Stimulated activated CD8-positive, alpha-beta memory T cell treated with anti-CD3 and anti-CD28 coated beads, Interleukin-4, amount 100 ng/mL, for 4 hours (primary cell): ENCODE data around the gene EPHA6.

Source experiments
- DNase-seq, 2 donors: peaks; one replicate each; pipeline ENCODE4 v3.0.0-alpha.2; 2020; ENCODE audit warnings: low read depth in 2 of 2, low spot score in 1 of 2

EPHA6 gene

GRCh38 chr3:96813820-96814650 lies at the start of gene EPHA6:
Gene EPHA6 (plus strand): TSS chr3:96814594.
- DNase-seq, result no peak

DNA sequence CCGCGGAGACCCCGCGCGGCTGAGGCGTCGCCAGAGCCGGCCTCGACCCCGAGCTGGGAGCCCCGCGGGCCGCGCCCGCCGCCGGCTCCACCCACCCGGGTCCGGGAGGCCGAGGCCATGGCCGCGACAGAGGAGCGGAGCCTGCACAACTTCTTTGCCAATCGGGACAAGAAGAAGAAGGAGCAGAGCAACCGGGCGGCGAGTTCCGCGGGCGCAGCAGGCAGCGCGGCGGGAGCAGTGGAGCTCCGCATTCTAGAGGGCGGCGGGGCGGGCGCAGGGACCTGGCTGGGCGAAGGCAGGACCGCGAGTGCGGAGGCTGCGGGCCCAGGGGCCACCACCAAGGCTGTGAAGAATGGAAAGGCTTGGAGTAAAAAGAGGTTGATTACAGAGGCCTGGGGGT lies 37.6 kb upstream of the EPHA6 start:
- DNase-seq, result no peak

DNA sequence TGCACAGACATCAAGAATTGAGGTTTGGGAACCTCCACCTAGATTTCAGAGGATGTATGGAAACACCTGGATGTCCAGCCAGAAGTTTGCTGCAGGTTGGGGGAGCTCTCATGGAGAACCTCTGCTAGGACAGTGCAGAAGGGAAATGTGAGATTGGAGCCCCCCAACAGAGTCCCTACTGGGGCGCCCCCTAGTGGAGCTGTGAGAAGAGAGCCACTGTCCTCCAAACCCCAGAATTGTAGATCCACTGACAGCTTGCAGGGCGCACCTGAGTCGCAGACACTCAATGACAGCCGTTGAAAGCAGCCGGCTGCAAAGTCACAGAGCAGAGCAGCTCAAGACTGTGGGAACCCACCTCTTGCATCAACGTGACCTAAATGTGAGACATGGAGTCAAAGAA lies 34.6 kb upstream of the EPHA6 start:
- DNase-seq, result no peak

- DNase-seq, result no peak
Observed at GRCh38 chr3:96796101-96796500, 18.3 kb upstream of the EPHA6 start.

DNA sequence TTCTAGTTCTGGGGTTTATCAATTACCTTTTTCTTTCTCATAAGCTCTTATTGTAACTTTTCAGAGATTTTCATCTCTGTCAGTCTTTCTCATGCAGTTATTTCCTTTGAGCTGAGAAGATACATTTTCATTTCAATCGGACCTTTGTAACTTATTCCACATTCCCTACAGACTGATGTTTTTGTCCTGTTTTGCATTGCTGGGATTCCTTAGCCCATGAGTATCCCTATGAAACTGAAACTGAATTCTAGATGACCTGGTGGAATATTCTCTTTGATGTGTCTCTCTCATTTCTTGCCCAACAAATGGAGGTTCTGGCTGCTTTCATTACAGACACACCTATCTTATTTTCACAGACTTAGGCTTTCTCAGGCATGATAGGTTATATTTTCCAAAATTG lies 10.5 kb upstream of the EPHA6 start:
- DNase-seq, result no peak

- no peak for DNase-seq
Observed at GRCh38 chr3:96806341-96806740, 8.1 kb upstream of the EPHA6 start.

DNA sequence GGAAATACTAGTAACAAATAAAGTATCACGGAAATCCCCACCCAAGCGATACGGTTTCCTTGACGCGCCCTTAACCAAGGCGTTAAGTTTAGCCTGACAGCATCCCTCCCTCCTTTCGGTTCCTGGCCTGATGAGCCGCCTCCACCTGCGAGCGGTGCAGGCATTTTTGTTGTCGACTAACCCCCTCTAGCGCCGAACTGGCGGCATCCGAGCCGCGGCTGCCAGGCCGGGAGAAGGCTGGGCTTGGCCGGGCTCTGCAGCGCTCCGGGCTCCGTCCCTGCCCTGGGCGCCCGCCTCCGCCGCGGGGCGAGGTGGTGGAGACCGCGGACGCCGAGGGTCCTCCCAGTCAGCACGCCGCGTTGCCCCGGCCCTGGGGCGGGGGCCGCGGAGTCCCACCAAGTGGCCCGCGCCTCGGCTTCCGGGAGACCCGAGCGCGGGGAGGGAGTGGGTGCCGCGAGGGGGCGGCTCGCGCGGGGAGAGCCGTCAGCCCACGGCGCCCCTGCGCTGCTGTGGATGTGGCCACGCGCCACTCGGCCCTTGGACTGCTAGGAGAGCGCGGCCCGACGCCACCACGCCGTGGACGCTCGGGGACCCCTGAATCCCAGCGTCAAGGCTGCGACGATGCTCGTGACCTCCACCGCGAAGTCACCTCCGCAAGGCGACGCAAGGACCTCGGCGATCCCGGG lies 1.1 kb upstream of the EPHA6 start:
- no peak for DNase-seq

DNA sequence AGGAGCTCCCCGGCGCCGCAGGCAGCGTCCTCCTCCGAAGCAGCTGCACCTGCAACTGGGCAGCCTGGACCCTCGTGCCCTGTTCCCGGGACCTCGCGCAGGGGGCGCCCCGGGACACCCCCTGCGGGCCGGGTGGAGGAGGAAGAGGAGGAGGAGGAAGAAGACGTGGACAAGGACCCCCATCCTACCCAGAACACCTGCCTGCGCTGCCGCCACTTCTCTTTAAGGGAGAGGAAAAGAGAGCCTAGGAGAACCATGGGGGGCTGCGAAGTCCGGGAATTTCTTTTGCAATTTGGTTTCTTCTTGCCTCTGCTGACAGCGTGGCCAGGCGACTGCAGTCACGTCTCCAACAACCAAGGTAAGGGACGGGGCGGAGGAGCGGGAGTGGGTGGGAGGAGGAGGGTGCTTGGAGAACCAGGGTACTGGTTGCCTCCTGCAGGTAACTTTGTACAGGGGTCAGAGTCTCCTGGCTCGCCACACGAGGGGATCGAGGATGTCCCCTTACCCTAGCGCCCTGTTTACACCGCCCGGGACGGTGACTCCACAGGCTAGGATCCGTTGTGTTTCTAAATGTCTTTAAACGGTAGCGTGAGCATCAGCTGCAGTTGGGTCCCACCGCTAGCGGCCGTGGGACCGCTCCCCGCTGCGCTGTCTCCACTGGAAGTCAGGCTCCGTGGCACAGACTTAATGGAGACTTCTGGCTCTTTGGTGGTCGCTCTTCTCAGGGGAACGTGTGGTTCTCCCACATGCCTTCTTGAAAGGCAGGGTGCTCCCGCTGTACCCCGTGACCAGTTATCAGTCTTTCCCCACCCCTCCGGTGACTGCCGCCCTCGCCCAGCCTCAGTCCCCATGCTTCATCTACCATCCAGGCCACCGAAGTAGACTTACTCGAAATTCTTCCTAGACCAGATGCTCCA lies 515 bp downstream of the EPHA6 start:
- no peak for DNase-seq

- no peak for DNase-seq
Observed at GRCh38 chr3:96831175-96831574, 16.8 kb downstream of the EPHA6 start.

DNA sequence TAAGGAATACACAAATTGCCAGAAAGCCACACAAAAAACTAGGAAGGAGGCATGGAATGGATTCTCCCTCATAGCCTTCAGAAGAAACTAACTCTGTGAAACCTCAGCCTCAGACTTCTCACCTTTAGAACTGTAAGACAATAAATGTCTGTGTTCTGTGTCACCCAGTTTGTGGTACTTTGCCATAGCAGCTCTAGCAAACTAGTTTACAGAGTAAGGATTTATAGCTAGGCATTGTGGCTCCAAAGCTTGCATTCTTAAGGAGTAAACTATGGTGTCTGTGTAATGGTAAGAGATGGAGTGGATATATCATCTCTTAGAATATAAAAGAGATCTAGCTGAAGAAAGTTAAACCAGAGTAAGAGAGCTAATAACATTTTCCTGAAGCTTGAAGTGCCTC lies 18.9 kb downstream of the EPHA6 start:
- DNase-seq, result no peak

DNA sequence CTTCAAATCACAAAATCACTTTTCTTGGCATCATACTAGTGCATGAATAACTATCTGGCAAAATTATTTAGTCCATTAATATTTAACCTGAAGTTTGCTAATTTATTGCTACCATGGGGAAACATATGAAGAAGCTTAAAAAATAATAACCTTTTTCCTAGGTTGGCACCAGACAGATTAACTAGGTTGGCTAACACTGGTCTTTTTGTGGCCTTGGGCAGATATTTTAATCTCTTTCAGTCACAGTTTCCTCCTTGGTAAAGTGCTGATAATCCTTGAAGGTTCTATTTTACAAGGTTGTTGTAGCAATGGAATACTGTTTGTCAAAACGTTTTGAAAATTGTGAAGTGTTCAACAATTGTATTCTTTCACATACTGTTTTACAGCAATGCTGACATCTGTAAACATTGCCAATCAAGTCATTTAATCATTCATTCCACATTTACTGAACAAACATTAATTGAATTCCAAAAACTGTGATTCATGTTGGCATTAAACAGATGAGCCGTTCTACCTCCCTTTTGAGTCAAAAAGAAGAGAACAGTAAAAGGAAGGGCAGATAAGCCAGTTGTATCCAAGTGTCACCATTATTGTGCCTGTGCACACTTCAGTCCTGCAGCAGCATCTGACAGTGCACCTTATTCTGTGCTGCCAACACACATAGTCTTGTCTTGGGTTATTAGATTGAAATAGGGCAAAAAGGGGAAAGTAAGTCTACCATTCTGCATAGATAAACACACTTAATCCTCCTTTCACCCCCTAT lies 21.9 kb downstream of the EPHA6 start:
- DNase-seq, result no peak

DNA sequence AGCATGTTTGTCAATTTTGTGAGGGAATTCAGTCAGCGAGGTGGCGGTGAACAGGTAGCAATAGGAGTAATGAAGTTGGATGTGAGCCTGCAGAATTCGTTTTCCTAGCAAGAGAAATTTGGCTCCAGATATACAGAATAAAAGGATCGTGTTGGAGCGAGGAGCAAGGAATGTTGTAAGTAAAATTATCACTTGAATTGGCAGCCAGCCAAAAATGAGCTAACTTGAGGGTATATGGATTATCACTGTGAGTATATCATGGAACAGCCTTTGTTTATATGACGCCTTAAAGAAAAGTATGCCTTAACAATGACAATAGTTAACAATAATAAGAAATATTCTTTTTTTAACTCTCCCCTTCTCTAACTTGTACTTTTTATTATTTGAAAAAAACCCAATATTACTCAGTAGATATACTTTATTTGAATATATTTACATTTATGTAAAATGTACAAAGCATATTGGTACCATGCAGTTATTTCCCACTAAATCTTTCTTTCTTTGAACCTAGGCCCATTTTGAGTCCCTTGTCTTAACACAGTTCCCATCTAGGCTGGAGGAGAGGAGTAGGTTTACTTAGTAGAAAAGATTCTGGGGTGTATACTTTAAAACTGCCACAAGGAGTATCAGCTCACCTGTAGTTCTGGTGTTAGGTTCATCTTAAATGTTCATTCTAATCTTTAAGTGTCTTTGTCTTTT lies 29.3 kb downstream of the EPHA6 start:
- DNase-seq, result no peak

DNA sequence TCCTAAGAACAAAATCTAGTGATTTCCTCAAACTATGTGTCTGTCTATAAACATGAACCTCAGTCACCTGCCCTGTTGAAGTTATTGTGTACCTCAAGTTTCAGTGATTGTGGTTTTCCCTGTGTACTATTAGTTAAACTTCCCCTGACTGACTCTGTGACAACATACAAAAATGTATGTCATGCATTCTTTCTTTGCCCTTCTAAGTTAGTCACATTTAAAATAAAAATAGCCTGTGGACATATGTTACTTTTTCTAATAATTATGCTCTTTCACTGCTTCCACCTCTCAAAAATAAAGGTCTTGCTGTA lies 29.8 kb downstream of the EPHA6 start:
- DNase-seq, result no peak

DNA sequence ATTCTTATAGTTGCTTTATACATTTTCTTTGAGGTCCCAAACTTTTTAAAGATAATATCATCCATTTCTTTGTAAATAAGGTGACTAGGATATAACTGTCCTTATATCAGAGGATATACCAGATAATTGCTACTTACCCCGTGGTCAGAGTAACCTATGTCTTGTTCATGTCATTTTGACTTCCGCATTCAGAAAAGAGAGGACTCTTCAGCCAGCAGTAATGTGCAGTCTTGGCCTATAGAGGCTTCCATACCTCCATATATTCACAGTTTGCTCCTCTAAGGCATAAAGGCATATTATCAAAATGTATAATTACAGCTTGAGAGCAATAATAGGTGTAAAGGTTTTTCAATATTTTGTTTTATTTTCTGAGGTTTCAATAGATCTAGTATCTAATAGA lies 38.5 kb downstream of the EPHA6 start:
- DNase-seq, result no peak

GRCh38 chr3:96860882-96861281 lies 46.5 kb downstream of the EPHA6 start:
- no peak for DNase-seq

DNA sequence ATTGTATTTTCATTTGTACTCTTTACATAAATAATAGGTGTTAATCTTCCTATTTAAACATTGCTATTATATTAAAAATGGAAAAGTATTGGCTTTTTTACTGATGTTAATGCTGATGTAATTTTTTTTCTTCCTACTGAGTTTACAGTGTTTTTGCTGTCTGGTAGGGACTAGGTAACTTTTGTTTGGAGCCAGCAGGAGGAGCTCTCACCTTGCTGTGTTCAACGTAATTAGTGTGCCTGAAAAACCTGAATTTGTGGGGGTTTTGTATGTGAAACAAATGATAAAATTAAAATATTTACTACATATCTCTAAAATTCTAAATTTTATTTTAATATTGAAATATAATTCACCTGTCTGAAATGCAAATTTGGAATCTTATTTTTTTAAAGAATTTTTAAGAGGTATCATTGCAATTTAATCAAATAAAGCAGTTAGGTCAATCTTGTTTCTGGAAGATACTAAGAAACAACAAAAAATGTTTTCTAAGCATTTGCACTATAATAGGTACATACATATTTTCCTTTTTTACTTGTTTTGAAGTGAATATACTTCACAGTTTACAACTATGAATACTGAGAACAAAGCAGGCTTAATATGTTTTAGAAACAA lies 48.8 kb downstream of the EPHA6 start:
- no peak for DNase-seq

GRCh38 chr3:96865605-96866004 lies 51.2 kb downstream of the EPHA6 start:
- no peak for DNase-seq

GRCh38 chr3:96869316-96869715 lies 54.9 kb downstream of the EPHA6 start:
- DNase-seq, result no peak

DNA sequence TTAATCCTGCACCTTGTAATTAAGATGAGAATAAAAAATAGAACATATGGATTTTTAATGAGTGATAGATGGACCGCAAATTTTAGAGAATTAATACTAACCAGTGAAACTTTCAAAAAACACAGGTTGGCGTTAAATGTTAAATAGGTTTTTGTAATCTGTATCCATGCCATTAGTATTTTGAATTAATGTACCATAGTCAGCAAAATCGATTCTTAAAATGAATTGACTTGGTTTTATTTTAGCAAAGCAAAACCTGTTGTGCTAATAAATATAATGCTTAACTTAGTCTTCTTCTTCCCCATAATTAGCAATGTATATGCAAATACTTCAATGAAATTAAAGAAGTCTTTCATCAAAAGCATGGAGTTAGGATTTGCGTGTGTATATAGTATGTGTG lies 63.1 kb downstream of the EPHA6 start:
- DNase-seq, result no peak

DNA sequence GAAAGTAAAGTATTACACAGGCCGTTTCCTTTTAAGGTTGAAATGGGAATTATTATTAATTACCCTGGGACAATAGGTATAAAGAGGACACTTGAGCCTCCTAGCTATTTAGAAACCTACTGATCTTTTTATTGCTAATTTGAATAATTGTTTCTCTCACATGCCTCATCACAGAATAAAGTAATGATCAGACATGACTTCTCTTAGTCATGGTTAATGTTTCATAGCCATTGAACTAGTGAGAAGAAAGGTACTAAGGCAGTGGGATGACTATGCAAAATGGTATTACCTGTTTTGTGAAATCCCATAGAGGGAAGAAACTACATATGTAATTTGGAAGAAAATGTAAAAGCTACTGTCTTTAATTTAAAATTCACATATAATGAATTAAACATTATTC lies 85.6 kb downstream of the EPHA6 start:
- DNase-seq, result no peak
